GM12878 (cell line): ENCODE data around the gene ROR2. TPM values are rescaled to one million over a fixed set of nuclear protein-coding genes. Genes with fewer than 3 reads are reported as not detected.

ENCODE experiments used
- ATAC-seq: fragments of 200-7000 bp; cut with Tn5 transposase; 3 replicates; pipeline ENCODE4 v1.9.1; 2020; ENCODE audit warnings: mild to moderate bottlenecking, moderate library complexity
- BruUV-seq: library from RNA; stranded (reverse); fragments of 400-500 nt; replicated peaks from 2 replicates; lab custom pipeline; 2021; lab: Mats Ljungman, UMichigan
- CTCF ChIA-PET: fragments of 300-600 bp; sonication (Branson Sonifier 250); formaldehyde crosslinking; extraction: SDS; loops from one replicate; lab custom pipeline; 2021; ENCODE audit warnings: inconsistent platforms; lab: Yijun Ruan, JAX
- POLR2A ChIA-PET: fragments of 350-600 bp; formaldehyde crosslinking; extraction: SDS; loops from one replicate; lab custom pipeline; 2021; ENCODE audit warnings: inconsistent platforms; lab: Charles Lee
- RAD21 ChIA-PET: fragments of 300-600 bp; sonication (Branson Sonifier 250); formaldehyde crosslinking; loops from one replicate; lab custom pipeline; 2023; ENCODE audit warnings: antibody characterized with exemption; ENCODE audit not compliant: unreplicated experiment; lab: Charles Lee
- SMC1A ChIA-PET: fragments of 300-600 bp; sonication (Branson Sonifier 250); formaldehyde crosslinking; loops from one replicate; lab custom pipeline; 2023; ENCODE audit not compliant: unreplicated experiment, uncharacterized antibody; lab: Charles Lee
- DNase-seq: peaks from one replicate; pipeline ENCODE4 v3.0.0-alpha.2; 2011; ENCODE audit warnings: low read depth, low spot score
- FAIRE-seq: peaks from 3 replicates; lab custom pipeline; 2011; peaks lifted over from hg19 to GRCh38; lab: Jason Lieb, UNC
- H2AFZ ChIP-seq: 2 replicates; pipeline ENCODE4 v1.6.0; 2011; ENCODE audit warnings: low read depth, low read length, control low read depth; ENCODE audit not compliant: control insufficient read depth
- H3K27ac ChIP-seq: 2 replicates; pipeline ENCODE4 v1.5.1; 2011; ENCODE audit warnings: control low read depth; ENCODE audit not compliant: control insufficient read depth, insufficient read depth
- H3K27me3 ChIP-seq, 2 experiments: replicated peaks in 1 of 2; 2 replicates each; pipeline versions ENCODE4 v1.6.0 to v1.6.1; 2011; ENCODE audit warnings: low read length in 1 of 2; ENCODE audit not compliant: control insufficient read depth in 2 of 2, insufficient read depth in 2 of 2
- H3K36me3 ChIP-seq, 2 experiments: 2 replicates each; pipeline ENCODE4 v1.5.1; 2011; ENCODE audit warnings: low read length in 1 of 2; ENCODE audit not compliant: control insufficient read depth in 2 of 2, insufficient read depth in 2 of 2
- H3K4me1 ChIP-seq: 2 replicates; pipeline ENCODE4 v1.6.1; 2011; ENCODE audit warnings: mild to moderate bottlenecking, low read length, moderate library complexity, mixed read lengths; ENCODE audit not compliant: control insufficient read depth, insufficient read depth
- H3K4me2 ChIP-seq: 2 replicates; pipeline ENCODE4 v1.6.0; 2011; ENCODE audit warnings: control low read depth; ENCODE audit not compliant: control insufficient read depth, insufficient read depth
- H3K4me3 ChIP-seq: fragments of 200-600 bp; sonication (generic); 2 replicates; pipeline ENCODE4 v1.5.1; 2016
- H3K79me2 ChIP-seq: 2 replicates; pipeline ENCODE4 v1.6.0; 2011; ENCODE audit warnings: low read length; ENCODE audit not compliant: control insufficient read depth, insufficient read depth
- H3K9ac ChIP-seq: 2 replicates; pipeline ENCODE4 v1.8.0; 2011; ENCODE audit warnings: low read length, control low read depth, mixed read lengths; ENCODE audit not compliant: control insufficient read depth, insufficient read depth
- H3K9me3 ChIP-seq: replicated peaks from 3 replicates; pipeline ENCODE4 v1.5.1; 2011; ENCODE audit warnings: mild to moderate bottlenecking, low read length; ENCODE audit not compliant: control insufficient read depth, insufficient read depth
- H4K20me1 ChIP-seq: 2 replicates; pipeline ENCODE4 v1.6.0; 2011; ENCODE audit not compliant: control insufficient read depth, insufficient read depth
- ATF7 ChIP-seq: fragments of 450-650 bp; IDR thresholded peaks from 2 replicates; pipeline ENCODE4 v1.6.1; 2016; ENCODE audit warnings: low read depth, mild to moderate bottlenecking
- CBX3 ChIP-seq: fragments of 200-600 bp; sonication (generic); IDR thresholded peaks from 2 replicates; pipeline ENCODE4 v1.6.1; 2016; ENCODE audit warnings: low read depth, borderline replicate concordance
- CEBPB ChIP-seq, 2 experiments: fragments of 150-350 bp in 1 of 2; IDR thresholded peaks; 2 replicates each; pipeline ENCODE4 v1.6.1; 2012 to 2014; ENCODE audit warnings: low read depth in 2 of 2, low read length in 2 of 2, borderline replicate concordance in 1 of 2, inconsistent platforms in 1 of 2
- KAT2A ChIP-seq: conservative IDR thresholded peaks from 2 replicates; pipeline ENCODE4 v1.6.1; 2011; ENCODE audit warnings: low read depth, low read length; ENCODE audit not compliant: control insufficient read depth
- NRF1 ChIP-seq: conservative IDR thresholded peaks from 2 replicates; pipeline ENCODE4 v1.6.1; 2011; ENCODE audit warnings: mild to moderate bottlenecking, low read depth, low read length, improper control_type of control experiment
- RB1 ChIP-seq: fragments of 450-650 bp; formaldehyde crosslinking; IDR thresholded peaks from 2 replicates; pipeline ENCODE4 v1.6.1; 2017; ENCODE audit warnings: mild to moderate bottlenecking, borderline replicate concordance
- RELB ChIP-seq: fragments of 450-650 bp; IDR thresholded peaks from 2 replicates; pipeline ENCODE4 v1.6.1; 2017; ENCODE audit warnings: low read depth, mild to moderate bottlenecking, moderate library complexity
- ZBTB40 ChIP-seq: fragments of 450-650 bp; IDR thresholded peaks from 2 replicates; pipeline ENCODE4 v1.6.1; 2016; ENCODE audit warnings: mild to moderate bottlenecking, moderate library complexity, borderline replicate concordance
- ZNF274 ChIP-seq: IDR thresholded peaks from one replicate; pipeline ENCODE4 v1.8.0; 2011; ENCODE audit not compliant: insufficient read length, insufficient read depth
- ZSCAN29 ChIP-seq: fragments of 450-650 bp; IDR thresholded peaks from 2 replicates; pipeline ENCODE4 v1.6.1; 2017; ENCODE audit warnings: mild to moderate bottlenecking, moderate library complexity
- WGBS: methylation state at CpG from one replicate; pipeline ENCODE4 v1.1.6; 2016; ENCODE audit warnings: low lambda C conversion rate; ENCODE audit not compliant: insufficient replicate concordance, insufficient coverage; ENCODE audit errors: missing lambda C conversion rate; 5-methylcytosine and 5-hydroxymethylcytosine counted together
- in situ Hi-C: fragments of 300-500 bp; cut with MboI; formaldehyde crosslinking; loops from 9 replicates; pipeline ENCODE4 v1.14.3; 2018; ENCODE audit warnings: mixed read lengths
- intact Hi-C: fragments of 100-400 bp; cut with micrococcal nuclease; formaldehyde crosslinking; loops from one replicate; pipeline ENCODE4 v1.14.2; 2022; ENCODE audit not compliant: unreplicated experiment
- polyA plus RNA-seq, 11 experiments: library from polyadenylated mRNA; depleted of rRNA in 4 of 11; unstranded in 6 of 11; stranded (reverse) in 5 of 11; fragments of >200 nt; fragmentation: Nextera tagmentation in 4 of 11; fragmentation: Illumina TruSeq in 1 of 11; extraction: Ambion mirVana in 4 of 11; extraction: Trizol in 1 of 11; gene quantifications; 1 replicate in 1 of 11; 2 replicates in 10 of 11; pipeline versions ENCODE4 v1.2.1 to v1.2.3, GENCODE V29; 2011 to 2016; ENCODE audit warnings: inconsistent platforms in 2 of 11, missing spikeins in 2 of 11, low read depth in 1 of 11
- total RNA-seq, 4 experiments: library from RNA; depleted of rRNA in 3 of 4; stranded (reverse); fragments of >200 nt in 3 of 4; fragmentation: Illumina TruSeq in 1 of 4; extraction: Trizol in 1 of 4; gene quantifications; 2 replicates each; pipeline versions ENCODE4 v1.2.1 to v1.2.3, GENCODE V29; 2013 to 2021
- TF ChIP-seq, protein P1 (sequence below): IDR thresholded peaks from 2 replicates; pipeline ENCODE4 v1.6.1; 2012; ENCODE audit warnings: low read depth, low read length, improper control_type of control experiment
- TF ChIP-seq, protein P2 (sequence below): fragments of 450-650 bp; formaldehyde crosslinking; IDR thresholded peaks from 2 replicates; pipeline ENCODE4 v1.5.0; 2022; ENCODE audit warnings: mild to moderate bottlenecking, missing genetic modification characterization

Gene ROR2
- total and polyA plus RNA-seq, 10 of the 15 experiments (the other 5 are each of a cell fraction or from before 2014, with no cell fraction given) = 0.03 to 0.05 TPM; not detected in 8

GRCh38 chr9:91786132-91786896 is 163.7 kb downstream of the ROR2 start:
- SMC1A ChIA-PET = no interaction called here
- in situ Hi-C loops = no loop called here
- TF ChIP-seq KAT2A (no peak), RB1 (no peak), RELB (no peak), ZNF274 (no peak), CEBPB (IDR thresholded peaks at IDR 0.05; ENCODE audit: borderline replicate concordance in 1 of 2, low read depth in 2 of 2, low read length in 2 of 2) (no peak), ZBTB40 (no peak), ZSCAN29 (no peak), NRF1 (no peak), CBX3 (no peak), ATF7 (no peak)
- TF ChIP-seq, protein P1, sequence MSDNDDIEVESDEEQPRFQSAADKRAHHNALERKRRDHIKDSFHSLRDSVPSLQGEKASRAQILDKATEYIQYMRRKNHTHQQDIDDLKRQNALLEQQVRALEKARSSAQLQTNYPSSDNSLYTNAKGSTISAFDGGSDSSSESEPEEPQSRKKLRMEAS = no peak
- TF ChIP-seq, protein P2, sequence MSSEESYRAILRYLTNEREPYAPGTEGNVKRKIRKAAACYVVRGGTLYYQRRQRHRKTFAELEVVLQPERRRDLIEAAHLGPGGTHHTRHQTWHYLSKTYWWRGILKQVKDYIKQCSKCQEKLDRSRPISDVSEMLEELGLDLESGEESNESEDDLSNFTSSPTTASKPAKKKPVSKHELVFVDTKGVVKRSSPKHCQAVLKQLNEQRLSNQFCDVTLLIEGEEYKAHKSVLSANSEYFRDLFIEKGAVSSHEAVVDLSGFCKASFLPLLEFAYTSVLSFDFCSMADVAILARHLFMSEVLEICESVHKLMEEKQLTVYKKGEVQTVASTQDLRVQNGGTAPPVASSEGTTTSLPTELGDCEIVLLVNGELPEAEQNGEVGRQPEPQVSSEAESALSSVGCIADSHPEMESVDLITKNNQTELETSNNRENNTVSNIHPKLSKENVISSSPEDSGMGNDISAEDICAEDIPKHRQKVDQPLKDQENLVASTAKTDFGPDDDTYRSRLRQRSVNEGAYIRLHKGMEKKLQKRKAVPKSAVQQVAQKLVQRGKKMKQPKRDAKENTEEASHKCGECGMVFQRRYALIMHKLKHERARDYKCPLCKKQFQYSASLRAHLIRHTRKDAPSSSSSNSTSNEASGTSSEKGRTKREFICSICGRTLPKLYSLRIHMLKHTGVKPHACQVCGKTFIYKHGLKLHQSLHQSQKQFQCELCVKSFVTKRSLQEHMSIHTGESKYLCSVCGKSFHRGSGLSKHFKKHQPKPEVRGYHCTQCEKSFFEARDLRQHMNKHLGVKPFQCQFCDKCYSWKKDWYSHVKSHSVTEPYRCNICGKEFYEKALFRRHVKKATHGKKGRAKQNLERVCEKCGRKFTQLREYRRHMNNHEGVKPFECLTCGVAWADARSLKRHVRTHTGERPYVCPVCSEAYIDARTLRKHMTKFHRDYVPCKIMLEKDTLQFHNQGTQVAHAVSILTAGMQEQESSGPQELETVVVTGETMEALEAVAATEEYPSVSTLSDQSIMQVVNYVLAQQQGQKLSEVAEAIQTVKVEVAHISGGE (CRISPR knock-in tag) = no peak

More at GRCh38 chr9:91786132-91786896, 163.7 kb downstream of the ROR2 start:
- no peaks in the 10 kb centered on the region for H3K36me3 ChIP-seq
- RAD21 ChIA-PET = no interaction called here
- H3K4me1 ChIP-seq = no peaks in the 10 kb centered on the region
- no peaks in the 10 kb centered on the region for H3K9me3 ChIP-seq
- no peak overlapping the region for H3K27ac ChIP-seq
- H3K79me2 ChIP-seq = no peaks in the 10 kb centered on the region
- H3K4me3 ChIP-seq = no peak overlapping the region
- intact Hi-C loops = no loop called here
- POLR2A ChIA-PET = no interaction called here
- H3K9ac ChIP-seq = no peak overlapping the region
- no peaks in the 10 kb centered on the region for H4K20me1 ChIP-seq
- DNase-seq (no peak), ATAC-seq (no peak), FAIRE-seq (no peak)
- CTCF ChIA-PET = interaction anchor here (1.5 kb wide), 1 partner anchor 60 kb away, joined by 3 read pairs; no protein-coding TSS in a partner anchor
- H3K27me3 ChIP-seq = peaks cover 0 to 5% of the 10 kb centered on the region in 2 experiments; a peak in 2 of 4 replicates
- no peak overlapping the region for H2AFZ ChIP-seq
- no TSS peak for BruUV-seq
- WGBS = 29% methylated on average over 5 of the region's 6 CpGs
- no peak overlapping the region for H3K4me2 ChIP-seq
